Activated CD4-positive, CD25-positive, alpha-beta regulatory T cell treated with anti-CD3 and anti-CD28 coated beads, Interleukin-2, amount 50 U/mL, for 16 hours (primary cell): ENCODE results near the gene CHID1.

Source experiments
- DNase-seq: peaks from one replicate; pipeline ENCODE4 v3.0.0-alpha.2; 2020; ENCODE audit warnings: low read depth, low spot score

The CHID1 gene

GRCh38 chr11:910589-911030 is at the start of gene CHID1:
CHID1 (minus strand) TSS chr11:910810; CDS start chr11:904816, 5,994 bp downstream.
- DNase-seq = peak; percentile 71

- no peak for DNase-seq
Observed at GRCh38 chr11:959608-960007, 49.0 kb upstream of the CHID1 start.

GRCh38 chr11:959027-959426 is 48.4 kb upstream of the CHID1 start:
- no peak for DNase-seq

GRCh38 chr11:958101-958500 is 47.5 kb upstream of the CHID1 start:
- no peak for DNase-seq

GRCh38 chr11:957212-957920 is 46.8 kb upstream of the CHID1 start:
- no peak for DNase-seq

- no peak for DNase-seq
Observed at GRCh38 chr11:955154-956063, 44.8 kb upstream of the CHID1 start.

- DNase-seq = no peak
Observed at GRCh38 chr11:954392-955153, 44.0 kb upstream of the CHID1 start.

- no peak for DNase-seq
Observed at GRCh38 chr11:953512-953911, 42.9 kb upstream of the CHID1 start.

- no peak for DNase-seq
Observed at GRCh38 chr11:952406-953385, 42.1 kb upstream of the CHID1 start.

GRCh38 chr11:951507-951906 is 40.9 kb upstream of the CHID1 start:
- DNase-seq = no peak

GRCh38 chr11:947744-948143 is 37.1 kb upstream of the CHID1 start:
- DNase-seq = no peak

GRCh38 chr11:945986-946385 is 35.4 kb upstream of the CHID1 start:
- no peak for DNase-seq

- DNase-seq = no peak
Observed at GRCh38 chr11:944711-945470, 34.3 kb upstream of the CHID1 start.

GRCh38 chr11:942823-943222 is 32.2 kb upstream of the CHID1 start:
- no peak for DNase-seq

GRCh38 chr11:940496-941135 is 30.0 kb upstream of the CHID1 start:
- DNase-seq = no peak

- no peak for DNase-seq
Observed at GRCh38 chr11:937841-938261, 27.2 kb upstream of the CHID1 start.

GRCh38 chr11:936199-936598 is 25.6 kb upstream of the CHID1 start:
- no peak for DNase-seq

GRCh38 chr11:934527-934926 is 23.9 kb upstream of the CHID1 start:
- DNase-seq = no peak

- DNase-seq = no peak
Observed at GRCh38 chr11:933936-934335, 23.3 kb upstream of the CHID1 start.
